HepG2 (cell line): ENCODE data around the gene ZMYM4. TPM values are rescaled to one million over a fixed set of nuclear protein-coding genes. Genes with fewer than 3 reads are reported as not detected.

Experiments used
- ATAC-seq: fragments of 200-7000 bp; cut with Tn5 transposase; 3 replicates; pipeline ENCODE4 v1.9.1; 2020; ENCODE audit warnings: mild to moderate bottlenecking, moderate library complexity
- BruUV-seq: library from RNA; stranded (reverse); fragments of 400-500 nt; replicated peaks from 2 replicates; lab custom pipeline; 2021; lab: Mats Ljungman, UMichigan
- CTCF ChIA-PET: fragments of 300-600 bp; formaldehyde crosslinking; extraction: SDS; loops from one replicate; lab custom pipeline; 2021; ENCODE audit warnings: low total read pairs, inconsistent platforms, low intra/inter-chr PET ratio; lab: Yijun Ruan, JAX
- POLR2A ChIA-PET: fragments of 350-600 bp; sonication (Branson Sonifier 250); formaldehyde crosslinking; loops from one replicate; lab custom pipeline; 2020; ENCODE audit warnings: antibody characterized with exemption, inconsistent platforms; lab: Yijun Ruan, JAX
- DNase-seq: peaks from one replicate; pipeline ENCODE4 v3.0.0-alpha.2; 2015; ENCODE audit warnings: low spot score
- FAIRE-seq: peaks from 3 replicates; lab custom pipeline; 2011; peaks lifted over from hg19 to GRCh38; lab: Jason Lieb, UNC
- H2AFZ ChIP-seq: one replicate; pipeline ENCODE4 v1.6.1; 2011; ENCODE audit warnings: low read length, inconsistent platforms
- H3K27ac ChIP-seq: fragments of 300-600 bp; 3 replicates; pipeline ENCODE4 v1.8.0; 2011; ENCODE audit warnings: mixed run types, mild to moderate bottlenecking, mixed read lengths, low read length, inconsistent platforms; ENCODE audit not compliant: insufficient read depth; ENCODE audit errors: extremely low read length
- H3K27me3 ChIP-seq, 2 experiments: fragments of 200-600 bp in 1 of 2; 2 replicates in 1 of 2; 3 replicates in 1 of 2; pipeline versions ENCODE4 v1.6.0 to v1.8.0; 2011; ENCODE audit warnings: low read length in 2 of 2, mild to moderate bottlenecking in 2 of 2, moderate library complexity in 2 of 2, inconsistent platforms in 1 of 2; ENCODE audit not compliant: insufficient read depth in 2 of 2, control insufficient read depth in 1 of 2
- H3K36me3 ChIP-seq, 2 experiments: fragments of 200-600 bp in 1 of 2; replicated peaks in 1 of 2; 2 replicates in 1 of 2; 3 replicates in 1 of 2; pipeline versions ENCODE4 v1.5.1 to v1.8.0; 2011; ENCODE audit warnings: low read length in 2 of 2, inconsistent platforms in 1 of 2; ENCODE audit not compliant: insufficient read depth in 2 of 2, control insufficient read depth in 1 of 2
- H3K4me1 ChIP-seq: 2 replicates; pipeline ENCODE4 v1.5.1; 2012; ENCODE audit warnings: low read length, inconsistent platforms; ENCODE audit not compliant: insufficient read depth
- H3K4me2 ChIP-seq: 2 replicates; pipeline ENCODE4 v1.6.0; 2011; ENCODE audit warnings: low read depth, low read length, inconsistent platforms
- H3K4me3 ChIP-seq, 3 experiments: fragments of 200-600 bp in 1 of 3; sonication (generic), shearing (Covaris generic) in 1 of 3; replicated peaks in 1 of 3; 2 replicates each; pipeline ENCODE4 v1.5.1; 2011 to 2016; ENCODE audit warnings: low read length in 3 of 3, inconsistent platforms in 2 of 3, low read depth in 2 of 3, mild to moderate bottlenecking in 2 of 3, control low read depth in 1 of 3, mixed read lengths in 1 of 3; ENCODE audit not compliant: insufficient read depth in 1 of 3
- H3K79me2 ChIP-seq: one replicate; pipeline ENCODE4 v1.6.1; 2011; ENCODE audit warnings: low read length, inconsistent platforms; ENCODE audit not compliant: insufficient read depth
- H3K9ac ChIP-seq: 2 replicates; pipeline ENCODE4 v1.6.0; 2011; ENCODE audit warnings: mild to moderate bottlenecking, low read depth, low read length, inconsistent platforms; ENCODE audit not compliant: insufficient read depth
- H3K9me3 ChIP-seq: 2 replicates; pipeline ENCODE4 v1.5.1; 2012; ENCODE audit warnings: mild to moderate bottlenecking, low read length
- H4K20me1 ChIP-seq: 2 replicates; pipeline ENCODE4 v1.6.0; 2011; ENCODE audit warnings: inconsistent platforms, mild to moderate bottlenecking, low read length, moderate library complexity; ENCODE audit not compliant: insufficient read depth
- ZNF3 ChIP-seq: IDR thresholded peaks from 2 replicates; pipeline ENCODE4 v1.7.0; 2017; ENCODE audit warnings: inconsistent platforms
- ZNF446 ChIP-seq: sonication (generic); formaldehyde crosslinking; IDR thresholded peaks from 2 replicates; pipeline ENCODE4 v1.5.0; 2020; ENCODE audit warnings: mild to moderate bottlenecking, missing genetic modification reagents
- WGBS: methylation state at CpG from one replicate; pipeline ENCODE4 v1.1.6; 2017; ENCODE audit warnings: low lambda C conversion rate; 5-methylcytosine and 5-hydroxymethylcytosine counted together
- in situ Hi-C: cut with HindIII; loops from 2 replicates; pipeline ENCODE4 v1.10.0; 2017; ENCODE audit warnings: low pct_unique_long_range_greater_than_20kb; ENCODE audit not compliant: extremely low pct_ligation_motif_present
- intact Hi-C: fragments of 100-400 bp; cut with micrococcal nuclease; formaldehyde crosslinking; loops from one replicate; pipeline ENCODE4 v1.10.0; 2022; ENCODE audit not compliant: unreplicated experiment
- polyA plus RNA-seq, 8 experiments: library from polyadenylated mRNA; depleted of rRNA in 3 of 8; stranded (reverse) in 7 of 8; unstranded in 1 of 8; fragments of >200 nt; fragmentation: Illumina TruSeq in 4 of 8; extraction: Trizol in 4 of 8; gene quantifications; 2 replicates each; pipeline versions ENCODE4 v1.2.1 to v1.2.3, GENCODE V29; 2011 to 2016; ENCODE audit warnings: low read depth in 4 of 8, missing spikeins in 1 of 8, mixed read lengths in 1 of 8; ENCODE audit not compliant: insufficient read depth in 1 of 8
- total RNA-seq, 5 experiments: library from RNA; depleted of rRNA; stranded (reverse); fragments of >200 nt; fragmentation: Illumina TruSeq; extraction: Trizol; gene quantifications; 2 replicates each; pipeline ENCODE4 v1.2.3, GENCODE V29; 2016; ENCODE audit warnings: low read depth in 1 of 5
- TF ChIP-seq, protein P1 (sequence below): sonication (generic); formaldehyde crosslinking; IDR thresholded peaks from 2 replicates; pipeline ENCODE4 v1.4.0; 2020; ENCODE audit warnings: missing genetic modification reagents
- TF ChIP-seq, protein P2 (sequence below): sonication (generic); formaldehyde crosslinking; IDR thresholded peaks from 2 replicates; pipeline ENCODE4 v1.4.0; 2020; ENCODE audit warnings: missing genetic modification reagents, borderline replicate concordance
- TF ChIP-seq, protein P3 (sequence below): sonication (generic); formaldehyde crosslinking; IDR thresholded peaks from 2 replicates; pipeline ENCODE4 v1.5.0; 2020; ENCODE audit warnings: missing genetic modification reagents

ZMYM4 gene
- total and polyA plus RNA-seq, 2 of the 13 experiments (the other 11 are each of a cell fraction or from before 2014, with no cell fraction given) = 13.9 to 37.6 TPM

DNA sequence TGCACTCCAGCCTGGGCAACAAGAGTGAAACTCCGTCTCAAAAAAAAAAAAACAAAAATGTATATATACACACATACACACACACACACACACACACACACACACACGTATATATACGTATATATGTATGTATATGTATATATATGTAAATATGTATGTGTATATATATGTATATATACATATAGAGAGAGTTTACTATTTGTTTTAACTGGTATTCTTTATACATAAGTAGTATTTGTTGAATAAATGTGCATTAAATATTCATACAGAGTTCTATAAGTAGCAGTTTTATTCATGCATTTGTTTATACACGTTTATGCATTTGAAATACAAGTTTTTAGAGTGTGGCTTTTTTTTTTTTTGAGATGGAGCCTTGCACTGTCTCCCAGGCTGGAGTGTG, 113.6 kb downstream of the ZMYM4 start:
- intact Hi-C loops (no loop called here), in situ Hi-C loops (no loop called here)
- H3K27ac ChIP-seq = no peak overlapping the region
- POLR2A ChIA-PET = no interaction called here
- no peak overlapping the region for H2AFZ ChIP-seq
- DNase-seq = no peak
- H3K36me3 ChIP-seq = peaks cover 4 to 15% of the 10 kb centered on the region in 2 experiments; a peak in 4 of 5 replicates
- WGBS = 84% methylated on average over 4 of the region's 4 CpGs
- no peak overlapping the region for H3K4me2 ChIP-seq
- no peaks in the 10 kb centered on the region for H3K27me3 ChIP-seq
- no peaks in the 10 kb centered on the region for H4K20me1 ChIP-seq
- no peak for ATAC-seq
- no peak overlapping the region for H3K9ac ChIP-seq
- BruUV-seq = no TSS peak
- FAIRE-seq = no peak
- no peak overlapping the region for H3K4me3 ChIP-seq
- H3K79me2 ChIP-seq = no peaks in the 10 kb centered on the region
- H3K9me3 ChIP-seq = no peaks in the 10 kb centered on the region
- CTCF ChIA-PET = no interaction called here
- no peaks in the 10 kb centered on the region for H3K4me1 ChIP-seq
- TF ChIP-seq, protein P1, sequence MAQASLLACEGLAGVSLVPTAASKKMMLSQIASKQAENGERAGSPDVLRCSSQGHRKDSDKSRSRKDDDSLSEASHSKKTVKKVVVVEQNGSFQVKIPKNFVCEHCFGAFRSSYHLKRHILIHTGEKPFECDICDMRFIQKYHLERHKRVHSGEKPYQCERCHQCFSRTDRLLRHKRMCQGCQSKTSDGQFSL (CRISPR knock-in tag) = no peak
- TF ChIP-seq ZNF446 (no peak), ZNF3 (CRISPR knock-in tag) (no peak)
- TF ChIP-seq, protein P2, sequence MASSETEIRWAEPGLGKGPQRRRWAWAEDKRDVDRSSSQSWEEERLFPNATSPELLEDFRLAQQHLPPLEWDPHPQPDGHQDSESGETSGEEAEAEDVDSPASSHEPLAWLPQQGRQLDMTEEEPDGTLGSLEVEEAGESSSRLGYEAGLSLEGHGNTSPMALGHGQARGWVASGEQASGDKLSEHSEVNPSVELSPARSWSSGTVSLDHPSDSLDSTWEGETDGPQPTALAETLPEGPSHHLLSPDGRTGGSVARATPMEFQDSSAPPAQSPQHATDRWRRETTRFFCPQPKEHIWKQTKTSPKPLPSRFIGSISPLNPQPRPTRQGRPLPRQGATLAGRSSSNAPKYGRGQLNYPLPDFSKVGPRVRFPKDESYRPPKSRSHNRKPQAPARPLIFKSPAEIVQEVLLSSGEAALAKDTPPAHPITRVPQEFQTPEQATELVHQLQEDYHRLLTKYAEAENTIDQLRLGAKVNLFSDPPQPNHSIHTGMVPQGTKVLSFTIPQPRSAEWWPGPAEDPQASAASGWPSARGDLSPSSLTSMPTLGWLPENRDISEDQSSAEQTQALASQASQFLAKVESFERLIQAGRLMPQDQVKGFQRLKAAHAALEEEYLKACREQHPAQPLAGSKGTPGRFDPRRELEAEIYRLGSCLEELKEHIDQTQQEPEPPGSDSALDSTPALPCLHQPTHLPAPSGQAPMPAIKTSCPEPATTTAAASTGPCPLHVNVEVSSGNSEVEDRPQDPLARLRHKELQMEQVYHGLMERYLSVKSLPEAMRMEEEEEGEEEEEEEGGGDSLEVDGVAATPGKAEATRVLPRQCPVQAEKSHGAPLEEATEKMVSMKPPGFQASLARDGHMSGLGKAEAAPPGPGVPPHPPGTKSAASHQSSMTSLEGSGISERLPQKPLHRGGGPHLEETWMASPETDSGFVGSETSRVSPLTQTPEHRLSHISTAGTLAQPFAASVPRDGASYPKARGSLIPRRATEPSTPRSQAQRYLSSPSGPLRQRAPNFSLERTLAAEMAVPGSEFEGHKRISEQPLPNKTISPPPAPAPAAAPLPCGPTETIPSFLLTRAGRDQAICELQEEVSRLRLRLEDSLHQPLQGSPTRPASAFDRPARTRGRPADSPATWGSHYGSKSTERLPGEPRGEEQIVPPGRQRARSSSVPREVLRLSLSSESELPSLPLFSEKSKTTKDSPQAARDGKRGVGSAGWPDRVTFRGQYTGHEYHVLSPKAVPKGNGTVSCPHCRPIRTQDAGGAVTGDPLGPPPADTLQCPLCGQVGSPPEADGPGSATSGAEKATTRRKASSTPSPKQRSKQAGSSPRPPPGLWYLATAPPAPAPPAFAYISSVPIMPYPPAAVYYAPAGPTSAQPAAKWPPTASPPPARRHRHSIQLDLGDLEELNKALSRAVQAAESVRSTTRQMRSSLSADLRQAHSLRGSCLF (CRISPR knock-in tag) = no peak
- TF ChIP-seq, protein P3, sequence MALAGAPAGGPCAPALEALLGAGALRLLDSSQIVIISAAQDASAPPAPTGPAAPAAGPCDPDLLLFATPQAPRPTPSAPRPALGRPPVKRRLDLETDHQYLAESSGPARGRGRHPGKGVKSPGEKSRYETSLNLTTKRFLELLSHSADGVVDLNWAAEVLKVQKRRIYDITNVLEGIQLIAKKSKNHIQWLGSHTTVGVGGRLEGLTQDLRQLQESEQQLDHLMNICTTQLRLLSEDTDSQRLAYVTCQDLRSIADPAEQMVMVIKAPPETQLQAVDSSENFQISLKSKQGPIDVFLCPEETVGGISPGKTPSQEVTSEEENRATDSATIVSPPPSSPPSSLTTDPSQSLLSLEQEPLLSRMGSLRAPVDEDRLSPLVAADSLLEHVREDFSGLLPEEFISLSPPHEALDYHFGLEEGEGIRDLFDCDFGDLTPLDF (CRISPR knock-in tag) = no peak
